A673 (cell line): ENCODE results near the gene RERE. TPM values are rescaled to one million over a fixed set of nuclear protein-coding genes. Genes with fewer than 3 reads are reported as not detected.

ENCODE experiments used
- BruUV-seq: library from RNA; stranded (reverse); fragments of 400-500 nt; replicated peaks from 2 replicates; lab custom pipeline; 2021; lab: Mats Ljungman, UMichigan
- CTCF ChIA-PET: fragments of 300-600 bp; sonication (Branson Sonifier 250); formaldehyde crosslinking; loops from one replicate; lab custom pipeline; 2022; ENCODE audit warnings: antibody characterized with exemption; lab: Charles Lee
- POLR2A ChIA-PET: fragments of 300-600 bp; sonication (Branson Sonifier 250); formaldehyde crosslinking; loops from one replicate; lab custom pipeline; 2022; ENCODE audit warnings: antibody characterized with exemption; ENCODE audit not compliant: low non-redundant PET; lab: Charles Lee
- DNase-seq: peaks from one replicate; pipeline ENCODE4 v3.0.0-alpha.2; 2015; ENCODE audit warnings: low spot score
- H3K27ac ChIP-seq: fragments of 200-600 bp; sonication (generic); 2 replicates; pipeline ENCODE4 v1.5.1; 2016; ENCODE audit warnings: mixed run types, low read depth, mild to moderate bottlenecking, mixed read lengths, antibody characterized with exemption, low read length; ENCODE audit not compliant: poor library complexity, severe bottlenecking
- H3K27me3 ChIP-seq: fragments of 200-600 bp; sonication (generic); replicated peaks from 2 replicates; pipeline ENCODE4 v1.6.1; 2017; ENCODE audit warnings: mixed run types, low read depth, mild to moderate bottlenecking, mixed read lengths, antibody characterized with exemption, low read length; ENCODE audit not compliant: insufficient read depth, poor library complexity
- H3K36me3 ChIP-seq: fragments of 200-600 bp; sonication (generic); 2 replicates; pipeline ENCODE4 v1.6.1; 2016; ENCODE audit warnings: mixed run types, mild to moderate bottlenecking, mixed read lengths, antibody characterized with exemption, low read length; ENCODE audit not compliant: insufficient read depth, poor library complexity, severe bottlenecking
- H3K4me1 ChIP-seq: fragments of 200-600 bp; sonication (generic); 2 replicates; pipeline ENCODE4 v1.6.1; 2017; ENCODE audit warnings: mixed run types, mild to moderate bottlenecking, mixed read lengths, antibody characterized with exemption, low read length; ENCODE audit not compliant: insufficient read depth, poor library complexity, severe bottlenecking
- H3K4me3 ChIP-seq: fragments of 200-600 bp; sonication (generic); 2 replicates; pipeline ENCODE4 v1.5.1; 2016; ENCODE audit warnings: low read depth, mixed run types, mild to moderate bottlenecking, mixed read lengths, low read length; ENCODE audit not compliant: poor library complexity, severe bottlenecking
- H3K9me3 ChIP-seq: fragments of 200-600 bp; sonication (generic); 2 replicates; pipeline ENCODE4 v1.6.1; 2016; ENCODE audit warnings: mixed run types, low read depth, mild to moderate bottlenecking, mixed read lengths, antibody characterized with exemption, low read length; ENCODE audit not compliant: poor library complexity, severe bottlenecking
- CTCF ChIP-seq: fragments of 300-800, 200-600 bp; sonication (generic); conservative IDR thresholded peaks from 2 replicates; pipeline ENCODE4 v1.5.1; 2017; ENCODE audit warnings: low read depth, mild to moderate bottlenecking, antibody characterized with exemption, low read length, moderate library complexity, mixed read lengths
- EZH2 ChIP-seq: fragments of 200-600 bp; sonication (generic); IDR thresholded peaks from 2 replicates; pipeline ENCODE4 v1.6.1; 2017; ENCODE audit warnings: borderline replicate concordance, low read depth, mild to moderate bottlenecking, mixed read lengths, antibody characterized with exemption, low read length; ENCODE audit not compliant: poor library complexity, severe bottlenecking
- intact Hi-C: fragments of 100-400 bp; cut with micrococcal nuclease; formaldehyde crosslinking; loops from one replicate; pipeline ENCODE4 v1.10.0; 2022; ENCODE audit not compliant: unreplicated experiment
- total RNA-seq: library from RNA; stranded (reverse); gene quantifications from 2 replicates; pipeline ENCODE4 v1.2.3, GENCODE V29; 2021

The RERE gene
- total RNA-seq, 1 experiment from 2014 or later, result 188 TPM

DNA sequence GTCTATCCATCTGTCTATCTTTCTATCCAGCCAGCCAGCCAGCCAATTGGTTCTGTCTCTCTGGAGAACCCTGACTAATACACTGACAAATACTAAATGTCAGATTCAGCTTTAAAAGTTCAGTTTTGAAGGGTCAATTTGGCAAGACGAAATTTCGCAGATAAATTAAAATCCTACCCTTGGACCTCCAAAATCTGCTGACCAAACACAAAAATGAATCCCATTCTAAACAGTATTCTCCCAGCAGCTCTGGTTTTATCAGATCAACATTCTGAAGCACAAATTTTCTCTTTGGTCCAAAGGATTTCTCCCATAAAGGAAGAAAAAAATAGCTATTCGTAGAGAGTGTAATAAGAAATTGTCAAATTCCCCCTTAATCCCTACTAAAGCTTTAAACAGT, 248.6 kb downstream of the RERE start:
- CTCF ChIA-PET, result no interaction called here
- intact Hi-C loops, result no loop called here
- DNase-seq, result no peak
- Histone ChIP-seq H3K9me3 (no peaks in the 10 kb centered on the region), H3K4me1 (peaks cover 67% of the 10 kb centered on the region), H3K36me3 (no peaks in the 10 kb centered on the region), H3K27ac (peak overlapping the region; percentile 6), H3K4me3 (no peak overlapping the region), H3K27me3 (no peaks in the 10 kb centered on the region)
- no peak for TF ChIP-seq EZH2
- TF ChIP-seq CTCF, result no peak
- BruUV-seq, result no TSS peak
- POLR2A ChIA-PET, result interaction anchor here (0.5 kb wide), 1 partner anchor 369 kb away, joined by 3 read pairs; no protein-coding TSS in a partner anchor

DNA sequence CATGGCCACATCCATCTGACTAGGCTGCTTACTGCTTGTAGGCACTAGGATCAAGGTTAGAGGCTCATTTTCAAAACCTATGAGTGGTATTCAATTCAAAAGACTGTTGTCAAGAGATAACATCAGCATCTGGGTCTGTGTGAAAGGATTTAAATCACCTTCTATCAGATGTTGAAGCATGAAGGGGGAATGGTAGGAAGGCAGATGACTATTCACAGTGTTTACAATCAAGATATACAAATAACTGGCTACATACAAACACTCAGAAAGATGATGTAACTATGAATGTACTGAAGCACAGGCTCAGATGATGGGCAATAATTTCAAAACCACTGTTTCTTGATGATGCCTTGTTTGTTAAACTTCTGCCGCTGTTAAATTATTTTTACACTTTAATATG, 250.3 kb downstream of the RERE start:
- CTCF ChIA-PET, result no interaction called here
- DNase-seq, result no peak
- intact Hi-C loops, result no loop called here
- peaks cover 70% of the 10 kb centered on the region for H3K4me1 ChIP-seq
- H3K27me3 ChIP-seq, result no peaks in the 10 kb centered on the region
- TF ChIP-seq CTCF (no peak), EZH2 (no peak)
- H3K27ac ChIP-seq, result peak overlapping the region; percentile 15
- H3K4me3 ChIP-seq, result no peak overlapping the region
- no peaks in the 10 kb centered on the region for H3K9me3 ChIP-seq
- H3K36me3 ChIP-seq, result no peaks in the 10 kb centered on the region
- BruUV-seq, result no TSS peak
- POLR2A ChIA-PET, result no interaction called here

DNA sequence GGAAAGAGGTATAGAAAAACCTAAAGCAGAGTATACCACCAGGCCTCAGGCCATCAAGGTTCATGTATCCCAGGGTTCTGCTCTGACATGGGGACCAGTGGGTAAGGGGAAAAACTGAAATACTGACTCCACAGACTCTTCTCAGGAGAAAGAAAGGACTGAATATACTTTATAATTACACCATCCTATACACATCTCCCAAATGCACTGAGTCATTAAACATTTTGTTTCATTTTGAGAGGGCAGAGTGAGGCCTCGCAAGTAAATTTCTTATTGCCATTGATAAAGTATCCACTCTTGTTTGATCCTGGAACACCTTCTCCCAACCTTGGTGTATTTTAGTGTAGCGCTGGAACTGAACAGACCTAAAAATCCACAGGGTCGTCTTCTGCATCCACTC, 251.6 kb downstream of the RERE start:
- Histone ChIP-seq H3K4me1 (peaks cover 70% of the 10 kb centered on the region), H3K27me3 (no peaks in the 10 kb centered on the region), H3K4me3 (no peak overlapping the region), H3K36me3 (no peaks in the 10 kb centered on the region), H3K27ac (no peak overlapping the region), H3K9me3 (no peaks in the 10 kb centered on the region)
- ChIA-PET POLR2A (no interaction called here), CTCF (no interaction called here)
- DNase-seq, result no peak
- intact Hi-C loops, result no loop called here
- BruUV-seq, result no TSS peak
- TF ChIP-seq CTCF, result no peak
- no peak for TF ChIP-seq EZH2
